Neuron (in vitro differentiated cells): ENCODE data around the gene ZNF654.

Experiments
- H2AFZ ChIP-seq: one replicate; pipeline ENCODE4 v1.6.1; 2013; ENCODE audit warnings: low read depth, mild to moderate bottlenecking, inconsistent platforms, low read length, moderate library complexity
- H3K27me3 ChIP-seq: one replicate; pipeline ENCODE4 v1.6.1; 2013; ENCODE audit warnings: low read length; ENCODE audit not compliant: insufficient read depth
- H3K36me3 ChIP-seq: one replicate; pipeline ENCODE4 v1.6.1; 2013; ENCODE audit warnings: low read length; ENCODE audit not compliant: insufficient read depth
- H3K4me1 ChIP-seq: one replicate; pipeline ENCODE4 v1.6.1; 2013; ENCODE audit warnings: low read length; ENCODE audit not compliant: insufficient read depth
- H3K4me3 ChIP-seq: 2 replicates; pipeline ENCODE4 v1.5.1; 2013; ENCODE audit warnings: mild to moderate bottlenecking, low read length, moderate library complexity
- H3K9me3 ChIP-seq: one replicate; pipeline ENCODE4 v1.6.1; 2013; ENCODE audit warnings: low read length

Gene ZNF654

DNA sequence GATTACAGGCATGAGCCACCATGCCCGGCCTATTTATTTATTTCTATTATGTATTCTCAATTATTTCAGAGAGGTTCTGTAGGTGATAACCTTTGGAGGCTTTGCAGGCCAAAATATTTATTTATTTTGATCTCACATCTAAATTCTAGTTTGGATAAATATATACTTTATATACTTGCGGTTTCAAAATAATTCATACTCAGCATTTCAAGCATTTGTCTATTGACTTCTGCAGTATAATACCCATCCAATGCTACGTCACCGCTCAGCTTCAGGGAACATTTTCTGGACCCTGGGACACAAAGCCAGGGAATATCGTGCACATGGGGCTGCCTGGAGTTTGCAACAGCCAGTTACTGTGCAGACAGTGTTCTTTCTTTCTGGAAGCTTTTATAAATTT is 22.8 kb upstream of the ZNF654 start:
- H3K9me3 ChIP-seq: peaks cover 3% of the 10 kb centered on the region
- H3K4me3 ChIP-seq: no peak overlapping the region
- H2AFZ ChIP-seq: no peak overlapping the region
- no peaks in the 10 kb centered on the region for H3K4me1 ChIP-seq
- H3K27me3 ChIP-seq: peaks cover 2% of the 10 kb centered on the region
- H3K36me3 ChIP-seq: no peaks in the 10 kb centered on the region

DNA sequence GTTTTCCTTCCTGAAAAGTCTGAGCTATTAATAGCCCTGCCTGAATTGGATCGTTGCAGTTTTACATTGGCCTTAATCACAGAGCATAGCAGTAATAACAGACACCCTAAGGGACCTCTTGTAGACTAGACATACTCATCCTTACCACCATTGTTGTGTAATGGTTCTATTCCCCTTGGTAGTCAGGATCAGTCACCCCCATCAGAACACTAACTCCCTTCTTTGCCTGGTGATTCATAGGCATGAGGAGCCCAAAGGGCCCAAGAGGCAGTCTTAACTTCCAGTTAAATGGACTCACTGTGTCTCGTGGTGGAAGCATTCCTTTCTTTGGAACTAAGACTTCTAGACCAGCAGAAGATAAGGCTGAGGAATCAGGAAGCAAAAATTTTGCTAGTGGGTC is 20.5 kb upstream of the ZNF654 start:
- no peak overlapping the region for H3K4me3 ChIP-seq
- no peaks in the 10 kb centered on the region for H3K4me1 ChIP-seq
- H2AFZ ChIP-seq: no peak overlapping the region
- H3K27me3 ChIP-seq: peaks cover 2% of the 10 kb centered on the region
- peaks cover 3% of the 10 kb centered on the region for H3K9me3 ChIP-seq
- no peaks in the 10 kb centered on the region for H3K36me3 ChIP-seq

DNA sequence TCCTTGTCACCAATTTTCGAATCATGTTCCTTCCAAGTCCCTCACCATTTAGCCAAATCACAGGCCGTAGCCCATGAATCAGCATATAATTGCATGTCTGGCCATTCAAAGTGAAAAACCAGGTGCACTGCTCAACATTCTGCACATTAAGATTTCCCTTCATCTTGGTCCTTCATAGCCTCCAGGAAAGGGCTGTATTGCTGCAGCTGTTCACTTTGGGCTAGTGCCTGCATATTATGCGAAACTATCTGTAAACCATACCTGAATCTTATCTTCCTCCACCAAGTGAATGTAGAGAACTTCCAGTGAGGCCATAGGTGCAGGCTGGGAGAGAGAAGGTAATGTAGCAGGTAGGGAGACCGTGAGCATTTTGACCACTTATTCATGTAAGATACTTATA is 18.5 kb upstream of the ZNF654 start:
- Histone ChIP-seq H3K27me3 (peaks cover 2% of the 10 kb centered on the region), H3K9me3 (peaks cover 3% of the 10 kb centered on the region), H3K4me1 (no peaks in the 10 kb centered on the region), H2AFZ (no peak overlapping the region), H3K36me3 (no peaks in the 10 kb centered on the region), H3K4me3 (no peak overlapping the region)

DNA sequence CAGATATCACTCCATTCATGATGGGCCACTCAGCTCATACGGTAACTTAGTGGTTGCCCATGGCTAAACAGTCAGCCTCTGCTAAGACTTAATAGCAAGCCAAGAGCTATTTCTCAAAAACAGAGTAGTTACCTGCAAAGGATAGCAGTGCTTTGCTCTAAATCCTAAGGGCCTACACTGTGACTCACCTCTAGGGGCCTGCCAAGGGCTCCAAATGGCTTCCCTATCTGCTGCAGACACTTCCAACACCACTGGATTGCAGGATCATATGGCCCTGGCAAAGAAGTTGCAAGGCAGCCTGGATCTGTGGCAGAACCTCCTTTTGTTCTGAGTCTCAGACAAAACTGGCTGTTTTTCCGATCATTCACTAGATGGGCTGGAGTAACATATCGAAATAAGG is 18.1 kb upstream of the ZNF654 start:
- Histone ChIP-seq H3K9me3 (peaks cover 3% of the 10 kb centered on the region), H3K4me3 (no peak overlapping the region), H3K36me3 (no peaks in the 10 kb centered on the region), H3K27me3 (peaks cover 2% of the 10 kb centered on the region), H2AFZ (no peak overlapping the region), H3K4me1 (no peaks in the 10 kb centered on the region)

DNA sequence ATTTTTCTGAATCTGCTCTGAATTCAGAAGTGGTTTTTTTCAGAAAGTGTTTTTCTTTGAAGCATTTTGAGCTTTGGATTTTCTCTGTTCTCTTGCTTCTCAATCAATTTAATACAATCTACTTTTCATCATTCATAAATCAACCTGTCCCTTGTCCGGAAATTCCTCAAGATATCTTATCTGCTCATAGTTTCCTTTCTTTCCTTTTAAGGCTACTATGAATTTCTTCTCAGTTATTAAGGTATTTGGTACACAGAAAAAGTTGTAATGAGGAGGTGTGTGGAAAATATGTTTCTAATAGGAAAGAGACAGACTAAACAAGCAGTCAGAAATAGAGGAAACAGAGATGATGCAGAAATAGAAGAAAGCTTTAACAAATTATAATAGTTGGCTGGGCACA is 14.6 kb upstream of the ZNF654 start:
- no peaks in the 10 kb centered on the region for H3K4me1 ChIP-seq
- H3K27me3 ChIP-seq: peaks cover 2% of the 10 kb centered on the region
- H3K36me3 ChIP-seq: no peaks in the 10 kb centered on the region
- H3K9me3 ChIP-seq: peaks cover 3% of the 10 kb centered on the region
- no peak overlapping the region for H2AFZ ChIP-seq
- no peak overlapping the region for H3K4me3 ChIP-seq

DNA sequence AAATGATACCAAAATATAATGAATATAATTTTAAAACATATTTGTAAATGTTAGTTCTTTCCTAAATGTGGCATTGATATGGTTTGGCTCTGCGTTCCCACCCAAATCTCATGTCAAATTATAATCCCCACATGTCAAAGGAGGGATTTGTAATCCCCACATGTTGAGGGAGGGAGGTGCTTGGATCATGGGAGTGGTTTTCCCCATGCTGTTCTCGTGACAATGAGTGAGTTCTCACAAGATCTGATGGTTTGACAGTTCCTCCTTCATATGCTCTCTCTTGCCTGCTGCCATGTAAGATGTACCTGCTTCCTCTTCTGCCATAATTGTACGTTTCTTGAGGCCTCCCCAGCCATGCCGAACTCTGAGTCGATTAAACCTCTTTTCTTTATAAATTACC is 12.3 kb upstream of the ZNF654 start:
- no peaks in the 10 kb centered on the region for H3K9me3 ChIP-seq
- no peak overlapping the region for H3K4me3 ChIP-seq
- H3K4me1 ChIP-seq: no peaks in the 10 kb centered on the region
- H2AFZ ChIP-seq: no peak overlapping the region
- H3K27me3 ChIP-seq: no peaks in the 10 kb centered on the region
- no peaks in the 10 kb centered on the region for H3K36me3 ChIP-seq

DNA sequence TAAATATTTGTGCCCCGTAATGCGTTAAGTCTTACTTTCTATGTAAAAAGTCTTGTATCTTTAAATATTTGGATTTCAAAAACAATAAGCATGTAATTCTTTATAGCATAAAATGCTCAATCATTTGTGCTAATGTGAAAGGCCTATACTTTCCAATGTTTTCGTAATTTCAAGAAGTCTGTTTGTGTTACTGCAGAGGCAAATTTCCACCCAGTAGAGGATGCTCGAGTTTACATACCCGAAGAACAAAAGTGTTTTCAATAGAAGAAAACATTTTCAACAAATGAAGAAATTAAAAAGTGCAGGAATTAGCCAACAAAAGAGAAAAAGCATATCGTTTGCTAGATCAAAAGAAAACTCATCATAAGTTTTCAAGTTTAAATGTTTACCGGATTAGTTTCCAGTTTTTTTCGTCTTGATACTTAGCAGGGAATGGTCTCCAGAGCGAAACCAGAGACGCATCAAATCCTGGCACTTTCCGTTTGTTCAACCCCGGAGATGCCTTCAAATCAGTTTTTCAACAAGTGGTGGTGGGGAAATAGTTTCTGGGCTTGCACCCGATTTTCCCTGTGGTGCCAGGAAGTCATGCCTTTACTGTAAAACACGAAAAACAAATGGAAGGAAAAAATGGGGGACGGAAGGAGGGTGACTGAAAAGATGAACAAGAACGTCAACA is 1.3 kb upstream of the ZNF654 start:
- peaks cover 27% of the 10 kb centered on the region for H3K36me3 ChIP-seq
- no peaks in the 10 kb centered on the region for H3K9me3 ChIP-seq
- H3K27me3 ChIP-seq: no peaks in the 10 kb centered on the region
- H2AFZ ChIP-seq: peak overlapping the region; percentile 66
- peaks cover 31% of the 10 kb centered on the region for H3K4me1 ChIP-seq
- peak overlapping the region; percentile 95 for H3K4me3 ChIP-seq

DNA sequence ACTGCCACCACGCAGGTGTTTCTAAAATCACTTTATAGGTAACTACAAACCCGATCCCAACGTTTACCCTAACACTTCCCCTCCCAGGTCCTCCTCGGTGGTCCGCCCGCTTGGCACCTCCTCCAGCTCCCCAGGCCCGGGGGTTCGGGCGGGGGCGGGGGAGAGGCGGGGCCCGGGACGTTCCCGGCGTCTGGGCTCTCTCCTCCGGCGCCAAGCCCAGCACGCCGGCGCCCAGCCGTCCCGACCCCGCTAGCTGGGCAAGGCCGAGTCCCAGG is 812 bp upstream of the ZNF654 start:
- H3K4me3 ChIP-seq: peak overlapping the region; percentile 95
- H3K27me3 ChIP-seq: no peaks in the 10 kb centered on the region
- H2AFZ ChIP-seq: peak overlapping the region; percentile 66
- H3K4me1 ChIP-seq: peaks cover 31% of the 10 kb centered on the region
- peaks cover 27% of the 10 kb centered on the region for H3K36me3 ChIP-seq
- H3K9me3 ChIP-seq: no peaks in the 10 kb centered on the region

DNA sequence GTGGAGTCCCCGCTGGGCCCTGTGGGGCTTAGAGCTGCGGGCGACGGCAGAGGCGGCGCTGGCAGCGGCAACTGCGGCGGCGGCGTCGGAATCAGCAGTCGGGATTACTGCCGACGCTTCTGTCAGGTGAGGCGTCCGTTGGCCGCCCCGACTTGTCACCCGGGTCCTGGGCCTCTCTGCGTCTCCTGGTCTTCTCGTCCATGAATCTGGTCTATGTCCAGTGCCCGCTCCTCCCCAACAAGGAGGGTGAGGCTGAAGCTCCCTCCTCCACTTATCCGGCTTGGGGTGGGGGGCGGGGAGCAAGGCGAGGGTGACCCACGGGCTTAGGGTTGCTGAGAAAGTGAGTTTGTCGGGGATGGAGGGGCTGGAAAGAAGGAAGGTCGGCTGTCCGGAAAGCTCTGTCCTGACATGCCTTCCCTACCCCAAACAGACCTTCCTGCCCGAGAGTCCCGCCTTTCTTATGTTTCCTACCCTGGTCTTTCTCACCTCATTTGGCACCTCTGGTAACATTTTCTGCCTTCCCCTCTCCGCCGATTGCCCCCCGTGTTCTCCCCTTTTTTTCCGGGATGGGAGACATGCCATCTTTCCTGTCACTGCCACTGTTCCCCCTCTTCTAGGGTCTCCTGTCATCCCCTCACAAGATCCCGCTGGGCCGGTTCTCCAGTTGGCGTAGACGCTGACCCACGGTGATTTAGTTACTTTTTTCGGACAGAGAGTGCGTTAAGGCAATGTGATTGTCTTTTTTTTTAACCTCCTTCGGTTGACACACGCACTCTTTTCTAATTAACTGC is 520 bp downstream of the ZNF654 start:
- H3K36me3 ChIP-seq: peaks cover 25% of the 10 kb centered on the region
- H3K27me3 ChIP-seq: no peaks in the 10 kb centered on the region
- peak overlapping the region; percentile 95 for H3K4me3 ChIP-seq
- peaks cover 31% of the 10 kb centered on the region for H3K4me1 ChIP-seq
- H3K9me3 ChIP-seq: no peaks in the 10 kb centered on the region
- peak overlapping the region; percentile 66 for H2AFZ ChIP-seq

DNA sequence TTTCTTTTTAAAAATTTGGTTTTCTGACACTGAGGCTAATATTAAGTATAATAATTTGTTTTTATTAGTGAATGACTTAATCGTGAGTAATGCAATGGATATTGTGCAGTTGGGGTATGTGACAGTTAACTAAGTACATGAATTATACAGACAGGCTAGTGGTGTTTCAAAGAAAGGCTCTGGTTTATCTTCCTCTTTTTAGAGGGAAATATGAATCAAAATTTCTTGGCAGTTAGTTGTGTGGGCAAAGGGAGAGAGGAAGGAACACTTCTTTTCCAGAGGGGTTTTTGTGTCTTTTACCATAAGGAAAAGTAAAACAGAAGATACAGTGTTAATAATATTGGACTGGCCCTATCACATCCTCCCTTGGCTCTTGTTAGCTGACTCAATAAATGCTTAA is 2.7 kb downstream of the ZNF654 start:
- no peak overlapping the region for H2AFZ ChIP-seq
- H3K27me3 ChIP-seq: no peaks in the 10 kb centered on the region
- peaks cover 30% of the 10 kb centered on the region for H3K4me1 ChIP-seq
- H3K4me3 ChIP-seq: peak overlapping the region; percentile 95
- H3K36me3 ChIP-seq: peaks cover 7% of the 10 kb centered on the region
- no peaks in the 10 kb centered on the region for H3K9me3 ChIP-seq

DNA sequence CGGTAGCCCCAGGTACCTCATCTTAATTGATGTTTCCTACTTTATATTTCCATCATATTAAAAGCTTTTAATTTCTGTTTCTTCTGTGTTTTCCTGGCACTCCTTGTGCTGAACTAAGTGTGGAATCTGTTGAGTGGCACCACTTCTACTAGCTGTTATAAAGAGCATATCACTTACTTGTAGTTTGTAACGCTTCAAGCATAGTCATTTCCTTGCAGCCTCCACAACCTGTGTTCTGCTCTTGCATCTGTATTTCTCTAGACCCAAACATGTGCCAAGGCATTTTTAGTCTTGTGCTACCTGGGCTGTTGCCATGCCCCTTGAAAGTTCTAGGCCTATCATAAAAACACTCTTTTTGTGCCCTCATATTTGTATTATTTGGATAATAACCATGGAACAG is 16.0 kb downstream of the ZNF654 start:
- no peaks in the 10 kb centered on the region for H3K9me3 ChIP-seq
- no peak overlapping the region for H2AFZ ChIP-seq
- no peaks in the 10 kb centered on the region for H3K27me3 ChIP-seq
- H3K4me3 ChIP-seq: no peak overlapping the region
- no peaks in the 10 kb centered on the region for H3K36me3 ChIP-seq
- no peaks in the 10 kb centered on the region for H3K4me1 ChIP-seq

DNA sequence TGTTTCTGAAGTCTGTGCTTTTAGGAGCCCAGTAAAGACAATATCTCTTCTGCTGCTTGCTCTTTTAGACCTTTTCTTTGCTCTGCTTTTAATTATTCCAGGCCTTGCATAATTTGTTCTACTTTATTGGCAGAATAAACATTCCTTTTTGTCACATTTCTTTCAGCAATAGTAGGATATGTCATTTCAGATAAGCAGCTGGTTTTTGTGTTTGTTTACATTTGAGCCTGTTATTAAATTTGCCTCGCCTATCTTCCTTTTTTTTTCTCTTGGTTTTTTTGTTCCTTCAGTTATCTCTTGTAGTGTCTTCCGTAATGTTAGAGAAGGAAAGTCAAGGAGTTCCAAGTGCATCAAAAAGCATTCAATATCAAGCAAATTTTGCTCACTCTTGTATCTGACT is 16.4 kb downstream of the ZNF654 start:
- no peak overlapping the region for H2AFZ ChIP-seq
- H3K4me3 ChIP-seq: no peak overlapping the region
- H3K4me1 ChIP-seq: no peaks in the 10 kb centered on the region
- H3K36me3 ChIP-seq: no peaks in the 10 kb centered on the region
- H3K9me3 ChIP-seq: no peaks in the 10 kb centered on the region
- no peaks in the 10 kb centered on the region for H3K27me3 ChIP-seq

DNA sequence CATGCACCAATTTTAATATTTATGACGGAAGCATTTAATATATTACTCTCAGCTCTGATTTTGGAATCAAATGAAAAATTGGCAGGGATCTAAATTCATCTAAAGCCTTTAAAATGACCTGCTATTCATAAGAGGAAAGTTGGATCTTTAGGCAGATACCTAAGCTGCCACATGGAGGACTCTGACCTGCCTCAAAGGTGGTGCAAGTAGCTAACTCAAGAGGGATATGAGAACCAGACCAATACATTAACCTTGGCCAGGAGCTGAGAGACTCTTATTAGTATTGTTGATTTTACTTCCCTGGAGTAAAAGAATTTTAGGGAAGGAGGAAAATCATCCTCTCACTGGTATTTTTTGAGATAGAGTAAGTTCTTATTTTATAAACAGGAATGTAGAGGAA is 17.7 kb downstream of the ZNF654 start:
- H3K4me1 ChIP-seq: no peaks in the 10 kb centered on the region
- no peaks in the 10 kb centered on the region for H3K27me3 ChIP-seq
- no peaks in the 10 kb centered on the region for H3K36me3 ChIP-seq
- H3K9me3 ChIP-seq: peaks cover 2% of the 10 kb centered on the region
- H2AFZ ChIP-seq: no peak overlapping the region
- no peak overlapping the region for H3K4me3 ChIP-seq

DNA sequence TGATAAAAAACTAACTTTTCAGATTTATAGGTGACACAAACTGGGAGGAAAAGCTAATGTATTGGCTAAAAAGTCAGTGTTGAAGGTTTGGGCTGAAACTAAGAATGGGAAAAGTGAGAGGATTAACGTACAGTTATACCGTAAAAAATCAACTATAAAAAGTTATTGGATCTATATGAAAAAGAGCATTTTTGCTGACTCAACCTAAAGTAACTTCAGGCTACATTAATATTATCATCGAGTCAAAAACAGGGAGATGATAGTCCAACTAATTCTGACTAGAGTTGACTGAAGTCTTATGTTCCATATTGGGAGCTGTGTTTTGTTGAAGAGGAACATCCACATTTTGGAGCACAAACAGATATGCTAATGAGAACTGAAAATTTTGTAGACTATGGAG is 19.9 kb downstream of the ZNF654 start:
- no peaks in the 10 kb centered on the region for H3K36me3 ChIP-seq
- no peak overlapping the region for H3K4me3 ChIP-seq
- H3K4me1 ChIP-seq: no peaks in the 10 kb centered on the region
- H3K27me3 ChIP-seq: no peaks in the 10 kb centered on the region
- H2AFZ ChIP-seq: no peak overlapping the region
- H3K9me3 ChIP-seq: peaks cover 2% of the 10 kb centered on the region
